HepG2 (cell line): ENCODE measurements around the gene AIDA. TPM values are rescaled to one million over a fixed set of nuclear protein-coding genes. Genes with fewer than 3 reads are reported as not detected.

Experiments used
- BORCS8-MEF2B ChIP-seq: sonication (generic); formaldehyde crosslinking; IDR thresholded peaks from 2 replicates; pipeline ENCODE4 v1.8.0; 2022; ENCODE audit warnings: mild to moderate bottlenecking, missing genetic modification reagents
- CEBPZ ChIP-seq: IDR thresholded peaks from 2 replicates; pipeline ENCODE4 v1.6.1; 2012; ENCODE audit warnings: low read length, improper control_type of control experiment
- CREB1 ChIP-seq, 2 experiments: fragments of 450-650 bp in 1 of 2; IDR thresholded peaks; 2 replicates each; pipeline ENCODE4 v1.6.1; 2016 to 2017; ENCODE audit warnings: control low read depth in 1 of 2, mild to moderate bottlenecking in 1 of 2, missing compliant biosample characterization in 1 of 2, missing genetic modification characterization in 1 of 2
- CREBL2 ChIP-seq: sonication (generic); formaldehyde crosslinking; IDR thresholded peaks from 2 replicates; pipeline ENCODE4 v1.8.1; 2023; ENCODE audit warnings: missing genetic modification reagents, mild to moderate bottlenecking, borderline replicate concordance
- DMAP1 ChIP-seq: IDR thresholded peaks from 2 replicates; pipeline ENCODE4 v1.6.1; 2016
- FOXK2 ChIP-seq: fragments of 450-650 bp; IDR thresholded peaks from 2 replicates; pipeline ENCODE4 v1.6.1; 2016
- KDM2A ChIP-seq: sonication (generic); formaldehyde crosslinking; IDR thresholded peaks from 2 replicates; pipeline ENCODE4 v1.4.0; 2020; ENCODE audit warnings: low read depth, missing genetic modification reagents, borderline replicate concordance
- KLF12 ChIP-seq: sonication (generic); formaldehyde crosslinking; IDR thresholded peaks from 2 replicates; pipeline ENCODE4 v1.4.0; 2020; ENCODE audit warnings: missing genetic modification reagents, borderline replicate concordance
- MIER3 ChIP-seq: IDR thresholded peaks from 2 replicates; pipeline ENCODE4 v1.6.1; 2016; ENCODE audit warnings: missing compliant biosample characterization, borderline replicate concordance
- MNT ChIP-seq: fragments of 450-650 bp; IDR thresholded peaks from 2 replicates; pipeline ENCODE4 v1.6.1; 2016
- NFE2L1 ChIP-seq: sonication (generic); formaldehyde crosslinking; IDR thresholded peaks from 2 replicates; pipeline ENCODE4 v1.4.0; 2020; ENCODE audit warnings: missing genetic modification reagents, mild to moderate bottlenecking, borderline replicate concordance
- PITX1 ChIP-seq: sonication (generic); formaldehyde crosslinking; IDR thresholded peaks from 2 replicates; pipeline ENCODE4 v1.5.1; 2020; ENCODE audit warnings: mild to moderate bottlenecking, missing genetic modification reagents
- PREB ChIP-seq: sonication (generic); formaldehyde crosslinking; IDR thresholded peaks from 2 replicates; pipeline ENCODE4 v1.4.0; 2020; ENCODE audit warnings: missing genetic modification reagents
- XRCC5 ChIP-seq: fragments of 200-400 bp; formaldehyde crosslinking; optimal IDR thresholded peaks from 2 replicates; pipeline ENCODE3; 2017; ENCODE audit warnings: mild to moderate bottlenecking, low read length
- ZBTB1 ChIP-seq: sonication (generic); formaldehyde crosslinking; IDR thresholded peaks from 2 replicates; pipeline ENCODE4 v1.4.0; 2020; ENCODE audit warnings: missing genetic modification reagents, borderline replicate concordance
- ZFP82 ChIP-seq: sonication (generic); formaldehyde crosslinking; IDR thresholded peaks from 2 replicates; pipeline ENCODE4 v1.5.1; 2020; ENCODE audit warnings: mild to moderate bottlenecking, missing genetic modification reagents, borderline replicate concordance
- ZNF160 ChIP-seq: sonication (generic); formaldehyde crosslinking; IDR thresholded peaks from 2 replicates; pipeline ENCODE4 v1.8.0; 2022; ENCODE audit warnings: mild to moderate bottlenecking, inconsistent platforms, missing genetic modification reagents
- ZNF180 ChIP-seq: sonication (generic); formaldehyde crosslinking; IDR thresholded peaks from 2 replicates; pipeline ENCODE4 v1.4.0; 2020; ENCODE audit warnings: low read depth, missing genetic modification reagents, borderline replicate concordance
- ZNF331 ChIP-seq: sonication (generic); formaldehyde crosslinking; IDR thresholded peaks from 2 replicates; pipeline ENCODE4 v1.4.0; 2020; ENCODE audit warnings: missing genetic modification reagents
- ZNF350 ChIP-seq: sonication (generic); formaldehyde crosslinking; IDR thresholded peaks from 2 replicates; pipeline ENCODE4 v1.4.0; 2020; ENCODE audit warnings: mild to moderate bottlenecking, low read depth, missing genetic modification reagents, borderline replicate concordance
- ZNF414 ChIP-seq: sonication (generic); formaldehyde crosslinking; IDR thresholded peaks from 2 replicates; pipeline ENCODE4 v1.5.0; 2020; ENCODE audit warnings: missing genetic modification reagents
- ZNF577 ChIP-seq: sonication (generic); formaldehyde crosslinking; IDR thresholded peaks from 2 replicates; pipeline ENCODE4 v1.4.0; 2020; ENCODE audit warnings: mild to moderate bottlenecking, low read depth, missing genetic modification reagents, borderline replicate concordance
- polyA plus RNA-seq, 8 experiments: library from polyadenylated mRNA; depleted of rRNA in 3 of 8; stranded (reverse) in 7 of 8; unstranded in 1 of 8; fragments of >200 nt; fragmentation: Illumina TruSeq in 4 of 8; extraction: Trizol in 4 of 8; gene quantifications; 2 replicates each; pipeline versions ENCODE4 v1.2.1 to v1.2.3, GENCODE V29; 2011 to 2016; ENCODE audit warnings: low read depth in 4 of 8, missing spikeins in 1 of 8, mixed read lengths in 1 of 8; ENCODE audit not compliant: insufficient read depth in 1 of 8
- total RNA-seq, 5 experiments: library from RNA; depleted of rRNA; stranded (reverse); fragments of >200 nt; fragmentation: Illumina TruSeq; extraction: Trizol; gene quantifications; 2 replicates each; pipeline ENCODE4 v1.2.3, GENCODE V29; 2016; ENCODE audit warnings: low read depth in 1 of 5

AIDA gene
- total and polyA plus RNA-seq, 2 of the 13 experiments (the other 11 are each of a cell fraction or from before 2014, with no cell fraction given), result 17.5 to 35.4 TPM

GRCh38 chr1:222643938-222644635 is 68.2 kb downstream of the AIDA start (continued):
- TF ChIP-seq PREB (no peak), KLF12 (CRISPR knock-in tag) (peak; percentile 92; the same call in 1 of the 2 replicates), ZNF350 (CRISPR knock-in tag) (peak; percentile 88), CREBL2 (no peak), ZFP82 (CRISPR knock-in tag) (0 out of 2 replicates have a peak, but pooled peaks have one; percentile 68), MNT (no peak), ZNF160 (CRISPR knock-in tag) (no peak), DMAP1 (CRISPR knock-in tag) (peak; percentile 95), FOXK2 (peak; percentile 89; the same call in 1 of the 2 replicates), NFE2L1 (CRISPR knock-in tag) (no peak), BORCS8-MEF2B (CRISPR knock-in tag) (0 out of 2 replicates have a peak, but pooled peaks have one; percentile 30), KDM2A (CRISPR knock-in tag) (peak; percentile 95), ZNF180 (no peak), XRCC5 (peak; percentile 68), MIER3 (CRISPR knock-in tag) (peak; percentile 63; the same call in 1 of the 2 replicates), ZNF414 (no peak; the same call in 1 of the 2 replicates), ZNF331 (CRISPR knock-in tag) (no peak; the same call in 1 of the 2 replicates), PITX1 (CRISPR knock-in tag) (peak; percentile 85), ZNF577 (no peak), ZBTB1 (CRISPR knock-in tag) (no peak), CEBPZ (no peak), CREB1 (IDR thresholded peaks at IDR 0.05) (peak; percentile 97), CREB1 (CRISPR knock-in tag; IDR thresholded peaks at IDR 0.05) (peak; percentile 99)
